ENCODE measurements around the gene EXD3. TPM values are rescaled to one million over a fixed set of nuclear protein-coding genes. Genes with fewer than 3 reads are reported as not detected.

EXD3 gene
- total RNA-seq, 1 experiment from 2014 or later, result 15.3 TPM

- Mint-ChIP-seq H3K9me3 (no peaks in the 10 kb centered on the region), H3K27me3 (ENCODE audit: low read depth) (peaks cover 8% of the 10 kb centered on the region; the same call in 1 of the 2 replicates), H3K27ac (peak overlapping the region in 1 of 3 experiments; percentile 39; a peak in 1 of 7 replicates), H3K4me1 (peaks cover 0 to 5% of the 10 kb centered on the region in 2 experiments; a peak in 1 of 4 replicates), H3K36me3 (ENCODE audit: insufficient read depth in 1 of 3, low read depth in 3 of 3) (peaks cover 0 to 2% (median 0%) of the 10 kb centered on the region in 3 experiments; a peak in 1 of 7 replicates), H3K4me3 (no peak overlapping the region)
- Histone ChIP-seq H4K20me1 (ENCODE audit: control insufficient read depth, insufficient read depth, insufficient read length) (no peaks in the 10 kb centered on the region), H2BK15ac (ENCODE audit: low read depth, low read length) (no peak overlapping the region), H4K5ac (ENCODE audit: insufficient read length, low read depth, low read length) (no peak overlapping the region), H3K23me2 (ENCODE audit: insufficient read length, low read depth, low read length, poor library complexity, severe bottlenecking) (peaks cover 3% of the 10 kb centered on the region), H3K9me3 (ENCODE audit: control insufficient read depth, low read depth, low read length) (no peaks in the 10 kb centered on the region), H2AK5ac (ENCODE audit: insufficient read length, low read length) (no peak overlapping the region), H2BK120ac (ENCODE audit: low read depth, low read length, poor library complexity, severe bottlenecking) (no peak overlapping the region), H3K4me1 (ENCODE audit: insufficient read depth, low read length) (no peaks in the 10 kb centered on the region), H3K9ac (ENCODE audit: extremely low read depth, insufficient read length, low read length) (no peak overlapping the region), H3T11ph (ENCODE audit: low read length) (no peak overlapping the region), H2BK20ac (ENCODE audit: low read depth, low read length, poor library complexity, severe bottlenecking) (no peak overlapping the region), H4K91ac (ENCODE audit: insufficient read length, low read depth, low read length) (no peak overlapping the region), H3K4me2 (ENCODE audit: insufficient read depth, insufficient read length, low read length) (no peak overlapping the region), H2AFZ (ENCODE audit: low read length) (no peak overlapping the region), H3K14ac (ENCODE audit: insufficient read depth, low read length) (no peak overlapping the region; the same call in 1 of the 2 replicates), H2BK5ac (ENCODE audit: insufficient read length, low read length) (no peak overlapping the region), H2BK12ac (ENCODE audit: insufficient read length, low read depth, low read length) (no peak overlapping the region), H3K23ac (ENCODE audit: insufficient read length, low read depth, low read length) (no peak overlapping the region), H3K18ac (ENCODE audit: insufficient read length, low read depth, low read length) (no peak overlapping the region), H4K8ac (replicated peaks; ENCODE audit: insufficient read length, low read depth, low read length) (no peak overlapping the region), H3K27ac (ENCODE audit: insufficient read length, low read depth, low read length) (no peak overlapping the region), H3K4ac (ENCODE audit: low read depth, low read length) (no peak overlapping the region), H3K27me3 (ENCODE audit: insufficient read depth, low read length) (no peaks in the 10 kb centered on the region), H3K79me2 (ENCODE audit: insufficient read depth, low read length) (no peaks in the 10 kb centered on the region), H3K56ac (ENCODE audit: insufficient read length, low read depth, low read length) (no peak overlapping the region), H3K79me1 (ENCODE audit: insufficient read depth, low read depth, low read length, poor library complexity, severe bottlenecking) (no peaks in the 10 kb centered on the region)
- peak; percentile 27 for DNase-seq
- WGBS (ENCODE audit: extremely low coverage, insufficient read length, low lambda C conversion rate), result no CpG with 5 or more reads among the region's 24 CpGs
- no peak for TF ChIP-seq CTCF (conservative IDR thresholded peaks at IDR 0.05)
These were observed 14.1 kb downstream of the EXD3 start for GRCh38 chr9:137408651-137409405.
